Stimulated activated CD4-positive, alpha-beta T cell treated with anti-CD3 and anti-CD28 coated beads, Interleukin-1b, Interleukin-23, amount 100 ng/mL, for 1 hour (primary cell): ENCODE results near the gene EGFL7.

Source experiments
- DNase-seq, 2 donors: peaks; one replicate each; pipeline ENCODE4 v3.0.0-alpha.2; 2020; ENCODE audit warnings: low read depth in 2 of 2

EGFL7 gene

GRCh38 chr9:136672431-136673087 is 9.8 kb downstream of the EGFL7 start:
- DNase-seq, result no peak

GRCh38 chr9:136673088-136673974 is 10.6 kb downstream of the EGFL7 start:
- DNase-seq, result no peak

- no peak for DNase-seq
Observed at GRCh38 chr9:136673975-136674785, 11.5 kb downstream of the EGFL7 start.

GRCh38 chr9:136674786-136675349 is 12.2 kb downstream of the EGFL7 start:
- DNase-seq, result no peak

- no peak for DNase-seq
Observed at GRCh38 chr9:136675477-136676296, 13.0 kb downstream of the EGFL7 start.

GRCh38 chr9:136676297-136676794 is 13.6 kb downstream of the EGFL7 start:
- DNase-seq, result no peak

- no peak for DNase-seq
Observed at GRCh38 chr9:136676920-136677686, 14.4 kb downstream of the EGFL7 start.

GRCh38 chr9:136678034-136678433 is 15.3 kb downstream of the EGFL7 start:
- DNase-seq, result no peak

GRCh38 chr9:136678624-136679023 is 15.9 kb downstream of the EGFL7 start:
- no peak for DNase-seq

GRCh38 chr9:136679431-136679941 is 16.8 kb downstream of the EGFL7 start:
- DNase-seq, result no peak

GRCh38 chr9:136681029-136681428 is 18.3 kb downstream of the EGFL7 start:
- no peak for DNase-seq

- no peak for DNase-seq
Observed at GRCh38 chr9:136681945-136682699, 19.4 kb downstream of the EGFL7 start.

GRCh38 chr9:136682710-136683109 is 20.0 kb downstream of the EGFL7 start:
- DNase-seq, result no peak

GRCh38 chr9:136683173-136683745 is 20.5 kb downstream of the EGFL7 start:
- DNase-seq, result no peak

GRCh38 chr9:136683755-136684154 is 21.0 kb downstream of the EGFL7 start:
- DNase-seq, result no peak

- no peak for DNase-seq
Observed at GRCh38 chr9:136684339-136684738, 21.6 kb downstream of the EGFL7 start.

- DNase-seq, result no peak
Observed at GRCh38 chr9:136684799-136685198, 22.1 kb downstream of the EGFL7 start.

GRCh38 chr9:136685216-136685615 is 22.5 kb downstream of the EGFL7 start:
- DNase-seq, result no peak
